GM06990 (cell line): ENCODE results near the gene TSPAN31.
A peak's percentile ranks its signal among the peaks of the same experiment; 100 is the strongest.

Experiments
- DNase-seq: peaks from one replicate; pipeline ENCODE4 v3.0.0-alpha.2; 2011; ENCODE audit not compliant: insufficient read length; ENCODE audit errors: extremely low read depth
- H3K27me3 ChIP-seq: replicated peaks from 2 replicates; pipeline ENCODE4 v1.6.0; 2011; ENCODE audit warnings: low read length; ENCODE audit not compliant: control insufficient read depth, insufficient read depth
- H3K36me3 ChIP-seq: 2 replicates; pipeline ENCODE4 v1.5.1; 2011; ENCODE audit warnings: low read length; ENCODE audit not compliant: control insufficient read depth, insufficient read depth
- H3K4me3 ChIP-seq: replicated peaks from 2 replicates; pipeline ENCODE4 v1.5.1; 2011; ENCODE audit warnings: low read depth, mild to moderate bottlenecking, control low read depth, low read length
- TF ChIP-seq, protein P1 (sequence below): IDR thresholded peaks from 2 replicates; pipeline ENCODE4 v1.5.1; 2011; ENCODE audit warnings: low read length, control low read depth, mild to moderate bottlenecking, inconsistent platforms; ENCODE audit not compliant: insufficient read depth, poor library complexity, severe bottlenecking

The TSPAN31 gene

DNA sequence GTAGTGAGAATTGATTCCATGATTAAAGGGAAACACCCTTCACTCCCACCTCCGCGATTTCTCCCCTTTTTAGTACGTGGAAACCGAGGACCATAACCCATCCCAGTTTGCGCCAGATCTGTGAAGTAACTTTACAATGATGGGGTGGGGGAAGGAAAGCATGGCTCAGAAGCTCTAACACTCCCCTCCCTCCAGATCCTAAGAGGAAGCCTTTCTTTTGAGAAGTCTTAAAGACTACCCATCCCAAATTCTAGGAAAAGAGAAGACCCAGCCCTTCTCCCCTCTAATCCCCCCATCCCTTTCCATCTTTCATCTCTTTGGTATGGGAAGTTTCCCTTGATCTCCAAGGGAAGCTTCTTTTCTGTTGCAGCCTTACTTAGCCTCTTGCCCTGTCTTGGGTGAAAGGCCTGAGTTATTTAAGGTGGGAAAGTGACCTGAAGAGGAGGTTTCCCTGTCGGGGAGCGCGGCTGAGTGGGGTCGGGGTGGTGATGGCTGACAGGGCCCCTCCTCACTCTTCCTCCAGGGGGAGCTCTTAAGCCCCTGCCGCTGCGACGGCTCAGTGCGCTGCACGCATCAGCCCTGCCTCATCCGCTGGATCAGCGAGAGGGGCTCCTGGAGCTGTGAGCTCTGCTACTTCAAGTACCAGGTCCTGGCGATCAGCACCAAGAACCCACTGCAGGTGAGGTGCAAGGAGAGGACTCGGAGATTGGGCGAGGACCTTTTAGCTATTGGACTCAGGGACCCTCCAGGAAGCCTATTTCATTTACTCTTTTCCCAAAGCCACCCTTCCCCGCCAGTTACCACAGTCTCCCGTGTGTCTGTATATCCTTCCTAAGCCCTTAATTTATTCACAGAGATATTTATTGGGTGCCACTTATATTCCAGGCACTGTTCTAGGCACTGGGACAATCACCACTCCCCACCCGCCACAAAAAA, 11.8 kb downstream of the TSPAN31 start:
- peak; percentile 50 for DNase-seq
- Histone ChIP-seq H3K36me3 (peaks cover 8% of the 10 kb centered on the region), H3K27me3 (no peaks in the 10 kb centered on the region), H3K4me3 (peak overlapping the region; percentile 74)
- TF ChIP-seq, protein P1, sequence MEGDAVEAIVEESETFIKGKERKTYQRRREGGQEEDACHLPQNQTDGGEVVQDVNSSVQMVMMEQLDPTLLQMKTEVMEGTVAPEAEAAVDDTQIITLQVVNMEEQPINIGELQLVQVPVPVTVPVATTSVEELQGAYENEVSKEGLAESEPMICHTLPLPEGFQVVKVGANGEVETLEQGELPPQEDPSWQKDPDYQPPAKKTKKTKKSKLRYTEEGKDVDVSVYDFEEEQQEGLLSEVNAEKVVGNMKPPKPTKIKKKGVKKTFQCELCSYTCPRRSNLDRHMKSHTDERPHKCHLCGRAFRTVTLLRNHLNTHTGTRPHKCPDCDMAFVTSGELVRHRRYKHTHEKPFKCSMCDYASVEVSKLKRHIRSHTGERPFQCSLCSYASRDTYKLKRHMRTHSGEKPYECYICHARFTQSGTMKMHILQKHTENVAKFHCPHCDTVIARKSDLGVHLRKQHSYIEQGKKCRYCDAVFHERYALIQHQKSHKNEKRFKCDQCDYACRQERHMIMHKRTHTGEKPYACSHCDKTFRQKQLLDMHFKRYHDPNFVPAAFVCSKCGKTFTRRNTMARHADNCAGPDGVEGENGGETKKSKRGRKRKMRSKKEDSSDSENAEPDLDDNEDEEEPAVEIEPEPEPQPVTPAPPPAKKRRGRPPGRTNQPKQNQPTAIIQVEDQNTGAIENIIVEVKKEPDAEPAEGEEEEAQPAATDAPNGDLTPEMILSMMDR: peak; percentile 77

DNA sequence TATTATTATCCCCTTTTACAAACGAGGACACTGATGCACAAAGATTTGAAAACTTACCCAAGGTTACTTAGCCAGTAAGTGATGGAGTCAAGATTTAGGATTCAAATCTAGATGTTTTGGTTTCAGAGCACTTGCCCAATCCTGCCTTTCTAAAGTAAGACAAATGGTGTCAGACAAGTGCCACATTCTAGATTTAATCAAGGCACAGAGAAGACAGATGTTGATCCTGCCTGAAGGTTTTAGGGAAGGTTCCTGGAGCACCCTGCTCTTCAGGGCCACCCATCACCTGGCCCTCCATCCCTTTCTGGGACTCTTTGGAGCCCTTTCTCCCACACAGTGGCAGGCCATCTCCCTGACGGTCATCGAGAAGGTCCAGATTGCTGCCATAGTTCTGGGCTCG, 12.9 kb downstream of the TSPAN31 start:
- DNase-seq: no peak
- Histone ChIP-seq H3K4me3 (no peak overlapping the region), H3K27me3 (no peaks in the 10 kb centered on the region), H3K36me3 (peaks cover 8% of the 10 kb centered on the region)
- TF ChIP-seq, protein P1: no peak

DNA sequence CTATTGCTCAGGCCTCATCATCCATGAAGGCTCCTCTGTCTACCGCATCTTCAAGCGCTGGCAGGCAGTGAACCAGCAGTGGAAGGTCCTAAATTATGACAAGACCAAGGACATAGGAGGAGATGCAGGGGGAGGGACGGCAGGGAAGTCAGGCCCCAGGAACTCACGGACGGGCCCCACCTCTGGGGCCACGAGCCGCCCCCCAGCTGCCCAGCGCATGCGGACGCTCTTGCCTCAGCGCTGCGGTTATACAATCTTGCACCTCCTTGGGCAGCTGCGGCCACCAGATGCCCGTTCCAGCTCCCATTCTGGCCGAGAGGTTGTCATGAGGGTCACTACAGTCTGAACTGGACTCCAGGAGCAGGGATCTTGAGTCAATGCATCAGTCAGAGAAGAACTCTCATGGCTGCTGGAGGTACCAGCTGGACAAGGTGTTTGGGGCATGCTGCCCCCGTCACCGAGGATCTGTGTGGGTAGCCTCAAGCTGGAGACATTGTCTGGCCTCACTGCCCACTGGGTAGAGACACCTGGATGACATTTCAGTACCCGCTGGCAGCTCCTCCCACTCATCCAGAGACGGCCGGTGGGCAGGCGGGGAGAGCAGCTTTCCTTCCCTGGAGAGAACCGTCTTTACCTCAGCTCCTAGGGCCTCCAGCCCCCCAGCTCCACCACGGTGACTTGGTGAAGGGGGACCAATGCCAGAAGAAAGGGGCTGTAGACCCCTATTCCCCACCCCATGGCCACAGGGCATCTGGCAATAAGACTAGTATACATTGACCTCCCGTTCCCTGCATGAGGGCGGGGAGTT, 13.9 kb downstream of the TSPAN31 start:
- Histone ChIP-seq H3K27me3 (no peaks in the 10 kb centered on the region), H3K4me3 (no peak overlapping the region), H3K36me3 (peaks cover 8% of the 10 kb centered on the region)
- TF ChIP-seq, protein P1: no peak
- no peak for DNase-seq

DNA sequence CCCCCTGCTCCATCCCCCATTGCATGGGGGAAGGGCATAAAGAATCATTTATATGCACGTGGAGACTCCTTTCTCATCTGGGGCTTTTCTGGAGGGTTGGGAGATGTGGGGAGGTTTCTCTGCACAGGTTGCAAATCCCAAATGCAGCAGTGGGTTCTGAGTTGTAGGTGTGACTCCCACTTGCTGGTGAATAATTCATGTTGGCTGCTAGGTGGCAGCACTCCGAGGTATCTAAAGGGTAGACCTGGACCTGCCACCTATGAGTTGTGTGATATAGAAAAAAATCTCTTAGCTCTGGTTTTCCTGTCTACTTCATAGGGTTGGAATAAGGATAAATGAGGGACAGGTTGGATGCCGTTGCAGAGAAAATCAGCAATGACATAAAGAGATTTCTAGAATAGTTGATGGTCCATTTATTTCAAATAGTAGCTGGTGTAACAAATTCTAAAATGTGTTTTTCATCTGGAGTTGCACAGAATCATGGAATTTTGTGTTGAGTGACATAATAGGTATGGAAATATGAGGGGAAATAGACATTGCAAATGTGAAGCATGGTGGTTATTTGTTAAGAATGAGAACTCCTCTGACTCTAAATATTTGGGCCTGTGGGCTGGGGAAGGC, 14.6 kb downstream of the TSPAN31 start:
- H3K4me3 ChIP-seq: no peak overlapping the region
- H3K36me3 ChIP-seq: peaks cover 8% of the 10 kb centered on the region
- DNase-seq: no peak
- H3K27me3 ChIP-seq: no peaks in the 10 kb centered on the region
- TF ChIP-seq, protein P1: peak; percentile 72

DNA sequence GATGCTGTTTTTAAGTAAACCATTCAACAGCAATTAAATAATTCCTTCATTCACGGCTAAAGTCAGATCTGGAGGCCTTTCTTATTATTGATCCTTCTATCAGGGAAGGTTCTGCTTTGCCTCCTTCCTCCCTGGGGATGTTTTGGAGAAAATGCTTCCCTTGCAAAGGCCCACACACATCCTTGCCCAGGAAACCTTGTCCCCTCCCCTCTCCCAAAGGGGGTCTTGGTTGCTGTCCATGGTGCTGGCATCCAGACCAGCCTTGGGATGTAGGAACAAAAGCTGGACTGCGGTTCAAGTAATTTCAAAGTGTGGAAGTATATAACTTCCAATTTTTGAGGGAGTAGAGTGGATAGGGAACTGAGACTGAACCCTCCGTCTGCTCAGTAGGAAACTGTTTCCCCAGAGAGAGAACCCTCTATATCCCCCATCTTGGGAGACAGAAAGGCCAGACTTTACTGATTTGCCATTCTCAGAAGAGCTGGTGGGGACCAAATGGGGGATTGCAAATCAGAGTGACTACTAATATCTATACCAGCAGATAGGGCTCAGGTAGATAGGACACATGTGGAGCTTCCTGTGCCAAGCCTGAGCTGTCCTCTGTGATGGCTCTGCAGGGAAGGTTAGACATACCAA, 15.6 kb downstream of the TSPAN31 start:
- H3K4me3 ChIP-seq: no peak overlapping the region
- peaks cover 8% of the 10 kb centered on the region for H3K36me3 ChIP-seq
- no peaks in the 10 kb centered on the region; the same call in 1 of the 2 replicates for H3K27me3 ChIP-seq
- DNase-seq: no peak
- TF ChIP-seq, protein P1: no peak
